Gastroesophageal sphincter (tissue), 4 donors: Measurements from ENCODE around the gene CASQ2. TPM values are rescaled to one million over a fixed set of nuclear protein-coding genes. Genes with fewer than 3 reads are reported as not detected.

ENCODE experiments used
- ATAC-seq: fragments of 150-250 bp; one replicate; pipeline ENCODE4 v1.9.1; 2016; ENCODE audit warnings: mild to moderate bottlenecking, moderate library complexity
- H3K27ac ChIP-seq, 4 donors: fragments of 200-600 bp; sonication (generic) in 3 of 4; 1 replicate in 3 of 4; 2 replicates in 1 of 4; pipeline ENCODE4 v1.5.1; 2016 to 2019
- H3K27me3 ChIP-seq: fragments of 200-600 bp; sonication (generic); one replicate; pipeline ENCODE4 v1.5.1; 2019
- H3K36me3 ChIP-seq, 2 donors: fragments of 200-600 bp; sonication (generic); one replicate each; pipeline ENCODE4 v1.5.1; 2019; ENCODE audit warnings: control low read depth in 1 of 2
- H3K4me1 ChIP-seq, 3 donors: fragments of 200-600 bp; sonication (generic); 1 replicate in 2 of 3; 2 replicates in 1 of 3; pipeline ENCODE4 v1.5.1; 2016 to 2019; ENCODE audit warnings: control low read depth in 2 of 3
- H3K4me3 ChIP-seq, 2 donors: fragments of 200-600 bp; sonication (generic); one replicate each; pipeline ENCODE4 v1.5.1; 2019; ENCODE audit warnings: mild to moderate bottlenecking in 1 of 2, moderate library complexity in 1 of 2
- H3K9me3 ChIP-seq, 3 donors: fragments of 200-600 bp; sonication (generic); one replicate each; pipeline ENCODE4 v1.5.1; 2017 to 2019; ENCODE audit warnings: control low read depth in 2 of 3
- CTCF ChIP-seq, 4 experiments: fragments of 200-600 bp in 2 of 4; fragments of 450-650 bp in 2 of 4; sonication (generic) in 1 of 4; IDR thresholded peaks; one replicate each; pipeline ENCODE4 v1.5.1; 2017 to 2019; ENCODE audit warnings: antibody characterized with exemption in 4 of 4, mild to moderate bottlenecking in 2 of 4, moderate library complexity in 2 of 4
- EP300 ChIP-seq: sonication (generic); formaldehyde crosslinking; IDR thresholded peaks from one replicate; pipeline ENCODE4 v1.6.1; 2017; ENCODE audit warnings: antibody characterized with exemption, mild to moderate bottlenecking
- POLR2A ChIP-seq, 2 donors: fragments of 450-650 bp; IDR thresholded peaks; one replicate each; pipeline ENCODE4 v1.6.1; 2017; ENCODE audit warnings: antibody characterized with exemption in 2 of 2, mild to moderate bottlenecking in 2 of 2, moderate library complexity in 1 of 2
- POLR2AphosphoS5 ChIP-seq: sonication (generic); formaldehyde crosslinking; IDR thresholded peaks from one replicate; pipeline ENCODE4 v1.6.1; 2017; ENCODE audit warnings: antibody characterized with exemption
- WGBS, 2 donors: methylation state at CpG; one replicate each; pipeline ENCODE4 v1.1.5; 2018; ENCODE audit warnings: low coverage in 1 of 2; 5-methylcytosine and 5-hydroxymethylcytosine counted together
- total RNA-seq, 4 donors: library from RNA; depleted of rRNA; stranded (reverse); fragments of >200 nt; gene quantifications; one replicate each; pipeline ENCODE4 v1.1.0, GENCODE V29; 2016

The CASQ2 gene
- total RNA-seq, 4 donors from 2014 or later = 86.2 to 147 (median 133) TPM

- no peak for TF ChIP-seq CTCF (IDR thresholded peaks at IDR 0.05)
- TF ChIP-seq POLR2AphosphoS5 = no peak
- no peak for TF ChIP-seq POLR2A (IDR thresholded peaks at IDR 0.05)
- Histone ChIP-seq H3K27me3 (peaks cover 34% of the 10 kb centered on the region), H3K4me3 (no peak overlapping the region), H3K27ac (no peak overlapping the region), H3K36me3 (no peaks in the 10 kb centered on the region), H3K9me3 (no peaks in the 10 kb centered on the region), H3K4me1 (no peaks in the 10 kb centered on the region)
- WGBS, 2 donors = 36 to 55% methylated on average over 4 of the region's 4 CpGs
- no peak for ATAC-seq
These were observed 26.6 kb upstream of the CASQ2 start for GRCh38 chr1:115794976-115795639.

- H3K27ac ChIP-seq = no peak overlapping the region
- no peak overlapping the region for H3K4me3 ChIP-seq
- no peak for ATAC-seq
- 11 to 31% methylated on average over 5 to 9 of the region's 9 CpGs for WGBS, 2 donors
- no peak for TF ChIP-seq POLR2AphosphoS5
- TF ChIP-seq EP300 = no peak
- no peak for TF ChIP-seq POLR2A (IDR thresholded peaks at IDR 0.05)
- no peak for TF ChIP-seq CTCF (IDR thresholded peaks at IDR 0.05)
- peaks cover 34% of the 10 kb centered on the region for H3K27me3 ChIP-seq
- H3K9me3 ChIP-seq = no peaks in the 10 kb centered on the region
- H3K36me3 ChIP-seq = no peaks in the 10 kb centered on the region
- no peaks in the 10 kb centered on the region for H3K4me1 ChIP-seq
These were observed 24.6 kb upstream of the CASQ2 start for GRCh38 chr1:115793162-115793561.

- no peaks in the 10 kb centered on the region for H3K4me1 ChIP-seq
- no peak overlapping the region for H3K4me3 ChIP-seq
- ATAC-seq = no peak
- H3K27ac ChIP-seq = no peak overlapping the region
- H3K27me3 ChIP-seq = peaks cover 34% of the 10 kb centered on the region
- no peaks in the 10 kb centered on the region for H3K36me3 ChIP-seq
- 71 to 86% methylated on average over 1 to 2 of the region's 3 CpGs for WGBS, 2 donors
- TF ChIP-seq POLR2AphosphoS5 (no peak), CTCF (IDR thresholded peaks at IDR 0.05) (no peak), EP300 (no peak), POLR2A (IDR thresholded peaks at IDR 0.05) (no peak)
- no peaks in the 10 kb centered on the region for H3K9me3 ChIP-seq
These were observed 23.3 kb upstream of the CASQ2 start for GRCh38 chr1:115791816-115792215.

- 81 to 90% methylated on average over 2 to 6 of the region's 6 CpGs for WGBS, 2 donors
- Histone ChIP-seq H3K4me3 (no peak overlapping the region), H3K27ac (no peak overlapping the region), H3K4me1 (no peaks in the 10 kb centered on the region), H3K36me3 (no peaks in the 10 kb centered on the region), H3K27me3 (peaks cover 34% of the 10 kb centered on the region), H3K9me3 (no peaks in the 10 kb centered on the region)
- no peak for TF ChIP-seq POLR2AphosphoS5
- TF ChIP-seq EP300 = no peak
- no peak for TF ChIP-seq POLR2A (IDR thresholded peaks at IDR 0.05)
- no peak for TF ChIP-seq CTCF (IDR thresholded peaks at IDR 0.05)
- no peak for ATAC-seq
These were observed 22.3 kb upstream of the CASQ2 start for GRCh38 chr1:115790846-115791245.

GRCh38 chr1:115790356-115790755 lies 21.8 kb upstream of the CASQ2 start:
- TF ChIP-seq POLR2AphosphoS5 (no peak), POLR2A (IDR thresholded peaks at IDR 0.05) (no peak), CTCF (IDR thresholded peaks at IDR 0.05) (no peak), EP300 (no peak)
- WGBS, 2 donors = 34 to 85% methylated on average over 3 of the region's 3 CpGs
- no peak for ATAC-seq

More at GRCh38 chr1:115790356-115790755, 21.8 kb upstream of the CASQ2 start:
- no peak overlapping the region for H3K27ac ChIP-seq
- peaks cover 34% of the 10 kb centered on the region for H3K27me3 ChIP-seq
- H3K36me3 ChIP-seq = no peaks in the 10 kb centered on the region
- no peaks in the 10 kb centered on the region for H3K9me3 ChIP-seq
- no peak overlapping the region for H3K4me3 ChIP-seq
- no peaks in the 10 kb centered on the region for H3K4me1 ChIP-seq
